ENCODE measurements around the gene ENDOG. TPM values are rescaled to one million over a fixed set of nuclear protein-coding genes. Genes with fewer than 3 reads are reported as not detected.
A peak's percentile ranks its signal among the peaks of the same experiment; 100 is the strongest.
"Not testable (repeated sequence)": the region's sequence is repeated elsewhere in the genome, so short reads cannot be mapped to it uniquely, and the experiment has no call there.

ENDOG gene
- 18.3 TPM for total RNA-seq
- long read RNA-seq, partial matches to known transcripts: 1 of 4 reads
- long read RNA-seq, other reads (novel, unspliced or antisense): 1 of 4 reads

DNA sequence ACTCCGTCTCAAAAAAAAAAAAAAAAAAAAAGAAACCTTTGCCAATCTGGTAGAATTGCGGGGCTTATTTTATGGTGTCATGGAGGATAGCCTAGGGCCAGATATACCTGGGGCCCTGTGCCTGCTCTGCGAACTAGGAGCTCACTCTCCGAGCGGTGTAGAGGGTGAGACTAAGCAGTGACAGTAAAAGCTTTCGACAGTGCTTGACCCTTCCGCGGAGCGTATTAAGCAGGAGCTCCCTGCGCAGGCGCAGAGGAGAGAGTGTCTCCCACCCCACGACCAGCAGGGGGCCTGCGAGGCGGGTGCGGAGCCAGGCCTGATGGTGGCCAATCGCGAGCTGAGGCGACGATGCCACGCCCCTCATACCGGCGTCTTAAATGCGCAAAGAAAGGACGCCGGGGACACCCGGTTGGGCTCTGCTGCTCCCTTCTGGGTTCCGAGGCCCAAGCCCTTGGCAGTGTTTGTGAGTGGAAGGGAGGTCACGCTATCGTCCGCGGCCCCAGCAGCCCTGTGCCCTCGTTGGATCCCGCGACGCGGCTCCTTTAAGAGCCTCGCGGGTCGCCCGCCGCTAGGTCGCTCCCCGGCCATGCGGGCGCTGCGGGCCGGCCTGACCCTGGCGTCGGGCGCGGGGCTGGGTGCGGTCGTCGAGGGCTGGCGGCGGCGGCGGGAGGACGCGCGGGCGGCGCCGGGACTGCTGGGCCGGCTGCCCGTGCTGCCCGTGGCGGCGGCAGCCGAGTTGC, at the start of gene ENDOG:
Gene ENDOG, plus strand, starts transcription at position 402 of the 740 bp plus-strand sequence. Its CDS starts 185 bp downstream, at position 587.
- peak; percentile 99 for DNase-seq (ENCODE audit: low spot score)

DNA sequence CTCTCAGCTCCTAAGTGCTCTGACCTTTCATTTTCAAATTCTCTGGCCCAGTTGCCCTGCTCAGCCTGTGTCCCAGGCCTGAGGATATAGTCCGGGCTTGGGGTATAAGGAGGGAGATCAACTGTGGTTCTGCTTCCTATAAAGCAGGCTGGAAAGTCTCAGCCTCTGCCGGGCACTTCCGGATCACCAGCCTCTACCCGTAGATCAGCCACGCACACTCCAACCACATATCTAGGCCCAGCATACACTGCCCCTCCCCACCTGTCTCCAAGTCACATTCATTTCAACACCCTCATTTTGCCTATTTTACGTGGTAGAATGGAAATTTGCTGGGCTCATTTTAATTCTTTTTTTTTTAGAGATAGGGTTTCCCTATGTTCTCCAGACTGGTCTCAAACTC, 49.7 kb upstream of the ENDOG start:
- no peak for DNase-seq (ENCODE audit: low spot score)

DNA sequence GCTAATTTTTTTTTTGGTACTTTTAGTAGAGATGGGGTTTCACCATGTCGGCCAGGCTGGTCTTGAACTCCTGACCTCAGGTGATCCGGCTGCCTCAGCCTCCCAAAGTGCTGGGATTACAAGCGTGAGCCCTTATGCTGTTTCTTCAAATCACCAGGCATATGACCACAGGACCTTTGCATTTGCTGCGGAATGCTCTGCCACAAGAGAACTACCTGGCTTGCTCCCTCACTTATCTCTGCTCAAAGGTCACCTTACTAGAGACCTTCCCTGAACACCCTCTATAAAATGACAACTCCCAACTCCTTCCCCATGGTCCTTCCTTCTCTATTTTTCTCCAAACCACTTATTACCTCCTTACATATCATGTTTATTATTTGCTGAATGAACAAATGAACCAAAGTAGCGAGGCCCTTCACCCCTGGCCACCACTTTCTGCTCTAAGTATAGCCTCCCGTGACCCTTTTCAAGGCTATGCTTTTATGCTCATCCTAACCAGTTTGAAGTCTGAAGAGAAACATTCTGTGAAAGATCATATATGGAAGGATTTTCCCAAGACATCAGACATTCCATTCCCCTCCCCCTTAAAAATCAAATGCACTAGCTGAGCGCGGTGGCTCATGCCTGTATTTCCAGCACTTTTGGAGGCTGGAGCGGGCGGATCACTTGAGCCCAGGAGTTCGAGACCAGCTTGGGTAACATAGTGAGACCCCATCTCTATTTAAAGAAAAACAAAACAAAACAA, 47.8 kb upstream of the ENDOG start:
- no peak for DNase-seq (ENCODE audit: low spot score)

DNA sequence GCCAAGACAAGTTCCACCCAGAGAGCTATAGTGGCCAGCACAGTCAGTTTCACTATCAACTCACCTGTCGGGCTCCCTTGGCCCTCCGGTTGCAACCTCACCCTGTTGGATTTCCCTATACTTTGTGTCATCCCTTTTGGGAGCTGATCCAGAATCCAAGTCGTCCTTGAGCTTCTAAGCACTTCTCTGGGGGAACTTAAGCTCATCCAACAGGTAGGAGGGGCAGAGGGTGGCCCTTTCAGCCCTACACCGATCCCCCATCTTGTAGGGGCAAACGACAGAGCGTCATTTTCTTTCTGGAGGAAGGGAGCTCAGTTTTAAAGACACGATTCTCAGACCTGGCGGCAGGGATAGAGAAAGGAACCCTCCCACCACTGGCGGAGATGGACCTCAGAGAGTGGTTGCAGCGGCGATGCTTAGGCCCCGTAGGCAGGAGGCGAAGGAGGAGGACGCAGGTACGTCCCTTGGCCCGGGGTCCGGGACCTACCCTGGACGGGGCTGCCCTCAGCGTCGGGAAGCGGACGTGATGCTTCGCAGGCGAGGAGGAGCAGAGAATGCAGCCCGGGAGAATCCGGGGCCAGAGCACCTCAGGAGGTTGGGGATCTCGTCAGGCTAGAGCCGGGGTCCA, 47.1 kb upstream of the ENDOG start:
- no peak for DNase-seq (ENCODE audit: low spot score)

DNA sequence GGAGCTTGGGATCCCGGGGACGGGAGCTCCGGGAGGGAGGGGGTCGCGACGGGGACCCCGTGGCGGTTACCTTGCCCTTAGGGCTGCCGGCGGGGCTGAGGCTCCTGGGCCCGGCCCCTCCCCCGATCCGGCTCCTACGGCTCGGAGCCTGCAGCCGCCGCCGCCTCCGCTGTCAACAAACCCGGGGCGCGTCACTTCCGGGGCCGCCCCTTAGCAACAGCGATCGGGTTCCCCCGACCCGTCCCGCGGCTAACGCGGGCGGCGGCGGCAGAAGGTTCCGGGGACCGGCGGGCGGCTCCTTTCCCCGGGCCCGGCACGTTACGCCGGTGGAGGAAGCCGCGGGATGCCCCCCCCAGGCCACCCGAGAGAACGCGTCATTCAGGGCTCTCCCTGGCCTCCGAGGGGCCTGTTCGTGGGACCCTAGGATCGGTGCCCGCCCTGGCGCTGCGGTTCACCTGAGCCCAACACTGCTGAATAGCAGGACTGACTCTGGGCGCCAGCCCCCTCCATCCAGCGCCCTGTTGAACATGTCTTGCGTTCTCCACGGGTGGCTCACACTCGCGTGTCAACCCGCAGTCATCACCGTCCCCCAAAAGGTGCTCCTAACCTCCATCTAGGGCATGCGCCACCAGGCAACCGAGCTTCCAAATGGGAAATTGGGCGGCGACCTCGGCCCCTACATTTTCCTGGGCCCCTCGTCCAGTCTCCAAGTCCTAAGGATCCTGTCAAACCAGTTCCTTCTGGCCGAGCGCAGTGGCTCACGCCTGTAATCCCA, 46.4 kb upstream of the ENDOG start, which contains the start of gene ZER1:
Gene ZER1, minus strand, starts transcription at position 183 of the 775 bp plus-strand sequence. CDS start 16,362 bp downstream, outside the sequence.
- DNase-seq (ENCODE audit: low spot score): peak; percentile 98

- no peak for DNase-seq (ENCODE audit: low spot score)
Measured at GRCh38 chr9:128773049-128773448, 45.3 kb upstream of the ENDOG start.

GRCh38 chr9:128774804-128775203, 43.5 kb upstream of the ENDOG start:
- DNase-seq (ENCODE audit: low spot score): no peak

GRCh38 chr9:128780093-128780492, 38.2 kb upstream of the ENDOG start:
- not testable (repeated sequence) for DNase-seq (ENCODE audit: low spot score)

DNA sequence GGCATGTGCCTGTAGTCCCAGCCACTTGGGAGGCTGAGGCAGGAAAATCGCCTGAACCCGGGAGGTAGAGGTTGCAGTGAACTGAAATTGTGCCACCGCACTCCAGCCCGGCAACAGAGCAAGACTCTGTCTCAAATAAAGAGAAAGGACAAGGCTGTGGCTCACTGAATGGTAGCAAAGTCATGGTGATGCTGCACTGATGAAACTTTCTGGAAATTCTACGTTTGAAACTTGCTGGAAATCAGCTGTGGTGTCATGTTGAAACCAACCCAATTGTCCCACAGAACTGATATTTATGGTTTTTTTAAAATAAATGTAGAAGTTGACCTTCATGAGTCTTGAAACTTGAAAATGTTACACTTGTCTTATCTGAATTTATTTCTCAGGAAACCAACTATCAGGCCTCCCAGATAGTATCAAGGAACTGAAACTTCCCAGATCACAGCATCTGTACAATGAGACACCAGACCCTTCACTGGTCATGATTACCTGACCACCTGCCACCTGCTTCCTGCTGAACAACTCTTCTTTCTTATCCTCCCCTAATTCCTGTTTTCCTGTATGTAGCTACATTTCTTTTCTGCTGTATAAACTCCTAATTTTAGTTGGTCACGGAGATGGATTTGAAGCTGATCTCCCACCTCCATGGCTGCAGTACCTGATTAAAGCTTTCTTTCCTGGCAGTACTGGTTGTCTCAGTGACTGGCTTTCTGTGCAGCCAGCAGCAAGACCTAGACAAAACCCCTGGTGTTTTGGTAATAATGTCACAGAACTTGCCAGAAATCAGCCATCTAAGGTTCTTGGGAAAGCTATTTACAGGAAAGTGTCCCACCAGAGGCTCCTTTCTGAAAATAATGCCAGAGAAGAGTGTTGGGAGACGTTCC, 36.9 kb upstream of the ENDOG start:
- no peak for DNase-seq (ENCODE audit: low spot score)

DNA sequence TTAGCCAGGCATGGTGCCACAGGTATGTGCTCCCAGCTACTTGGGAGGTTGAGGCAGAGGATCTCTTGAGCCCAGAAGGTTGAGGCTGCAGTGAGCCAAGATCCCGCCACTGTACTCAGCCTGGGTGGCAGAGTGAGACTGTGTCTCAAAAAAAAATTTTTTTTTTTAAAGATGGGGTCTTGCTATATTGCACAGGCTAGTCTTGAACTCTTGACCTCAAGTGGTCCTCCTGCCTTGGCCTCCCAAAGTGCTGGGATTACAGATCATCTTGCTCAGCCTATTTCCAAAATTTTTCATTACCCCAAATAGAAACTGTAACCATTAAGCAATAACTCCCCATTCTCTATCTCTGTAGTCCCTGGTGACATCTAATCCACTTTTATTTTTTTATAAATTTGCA, 35.6 kb upstream of the ENDOG start:
- no peak for DNase-seq (ENCODE audit: low spot score)

DNA sequence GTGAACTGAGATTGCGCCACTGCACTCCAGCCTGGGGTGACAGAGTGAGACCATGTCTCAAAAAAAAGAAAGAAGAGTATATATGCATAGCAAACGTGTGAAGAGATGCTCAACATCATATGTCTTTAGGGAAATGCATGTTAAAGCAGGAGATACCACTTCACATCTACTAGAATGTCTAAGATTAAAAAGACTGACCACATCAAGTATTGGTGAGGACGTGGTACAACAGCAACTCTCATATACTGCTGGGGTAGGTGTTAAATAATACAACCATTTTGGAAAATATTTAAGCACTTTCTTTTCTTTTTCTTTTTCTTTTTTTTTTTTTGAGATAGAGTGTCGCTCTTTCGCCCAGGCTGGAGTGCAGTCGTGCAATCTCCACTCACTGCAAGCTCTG, 32.9 kb upstream of the ENDOG start:
- no peak for DNase-seq (ENCODE audit: low spot score)

DNA sequence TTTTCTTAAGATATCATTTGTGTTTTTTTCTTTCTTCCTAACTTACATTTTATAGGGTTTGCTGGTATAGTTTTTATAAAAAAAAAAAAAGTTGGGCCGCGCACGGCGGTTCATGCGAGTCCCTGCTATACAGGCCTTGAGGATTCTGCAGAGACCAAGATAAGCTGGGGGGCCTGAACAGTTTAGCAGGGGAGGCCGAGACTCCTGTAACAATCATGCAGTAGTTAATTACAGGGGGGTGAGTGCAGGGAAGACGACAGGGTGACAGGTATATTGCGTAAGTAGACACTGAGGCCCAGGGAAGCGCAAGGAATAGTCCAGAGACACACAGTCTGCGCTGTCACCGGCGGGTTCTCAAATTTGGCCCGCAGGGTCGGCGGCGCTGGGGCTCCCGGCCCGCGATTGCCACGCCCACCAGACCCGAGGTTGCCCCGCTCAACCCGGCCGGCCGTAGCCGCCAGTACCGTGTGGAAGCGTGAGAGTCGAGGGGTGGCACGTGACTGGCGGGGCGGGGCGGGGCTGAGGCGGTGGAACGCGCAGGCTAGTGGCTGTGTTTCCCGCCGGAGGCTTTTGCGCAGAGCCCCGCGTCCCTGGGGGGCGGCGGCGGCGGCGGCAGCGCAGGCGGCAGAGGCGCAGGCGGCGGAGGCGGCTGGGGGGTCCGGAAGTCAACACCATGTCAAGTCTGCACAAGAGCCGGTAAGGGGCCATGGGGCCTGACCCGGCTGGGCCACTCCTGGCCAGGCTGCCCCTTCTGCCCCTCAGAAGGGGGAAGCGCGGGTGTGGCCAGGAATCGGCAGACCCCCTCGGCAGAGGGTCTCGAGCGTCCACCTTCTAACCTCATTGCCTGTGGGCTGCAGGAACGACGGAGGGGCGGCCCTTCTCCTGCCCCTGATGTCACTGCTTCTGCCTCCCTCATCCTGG, 31.4 kb upstream of the ENDOG start, which contains the start of gene TBC1D13:
Gene TBC1D13, plus strand, starts transcription at position 573 of the 921 bp plus-strand sequence. Its CDS starts 101 bp downstream, at position 674.
- peak; percentile 96 for DNase-seq (ENCODE audit: low spot score)

DNA sequence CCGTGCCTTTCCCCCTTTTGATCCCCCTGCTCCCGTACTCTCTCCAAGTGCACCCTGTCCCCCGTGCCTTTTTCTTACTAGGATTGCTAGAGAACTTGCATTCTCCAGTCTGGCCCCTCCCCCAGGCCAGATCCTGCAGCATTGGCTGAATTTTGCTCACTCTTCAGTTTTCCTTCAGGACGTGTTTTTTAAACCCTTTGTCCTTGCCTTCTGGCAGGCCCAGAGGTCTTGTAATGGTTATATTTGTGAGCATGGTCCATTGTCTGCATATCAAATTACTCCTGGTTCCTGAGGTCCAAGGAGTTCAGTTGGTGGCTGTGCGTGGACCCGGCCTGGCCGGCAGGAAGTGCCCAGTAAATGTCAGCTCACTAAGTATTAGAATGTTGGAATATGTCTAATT, 30.6 kb upstream of the ENDOG start:
- DNase-seq (ENCODE audit: low spot score): no peak

- no peak for DNase-seq (ENCODE audit: low spot score)
Measured at GRCh38 chr9:128788445-128788844, 29.9 kb upstream of the ENDOG start.

DNA sequence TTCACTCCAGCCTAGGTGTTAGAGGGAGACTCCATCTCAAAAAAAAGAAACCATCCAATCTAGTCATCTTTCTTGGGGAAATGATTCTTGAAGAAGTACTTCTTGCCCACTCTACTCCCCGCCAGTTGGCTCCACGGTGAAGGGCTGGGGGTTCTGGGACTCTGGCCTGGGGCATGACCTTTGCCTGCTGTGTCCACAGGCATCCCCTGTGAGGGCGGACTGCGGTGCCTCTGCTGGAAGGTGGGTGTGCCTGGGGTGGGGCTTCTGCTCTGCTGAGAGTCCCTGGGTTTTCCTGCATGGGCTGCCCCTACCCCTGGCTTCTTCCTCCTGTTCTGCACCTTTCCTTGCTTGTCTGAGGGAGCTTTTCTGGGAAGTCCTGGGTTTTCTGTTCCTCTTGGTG, 27.8 kb upstream of the ENDOG start:
- no peak for DNase-seq (ENCODE audit: low spot score)

DNA sequence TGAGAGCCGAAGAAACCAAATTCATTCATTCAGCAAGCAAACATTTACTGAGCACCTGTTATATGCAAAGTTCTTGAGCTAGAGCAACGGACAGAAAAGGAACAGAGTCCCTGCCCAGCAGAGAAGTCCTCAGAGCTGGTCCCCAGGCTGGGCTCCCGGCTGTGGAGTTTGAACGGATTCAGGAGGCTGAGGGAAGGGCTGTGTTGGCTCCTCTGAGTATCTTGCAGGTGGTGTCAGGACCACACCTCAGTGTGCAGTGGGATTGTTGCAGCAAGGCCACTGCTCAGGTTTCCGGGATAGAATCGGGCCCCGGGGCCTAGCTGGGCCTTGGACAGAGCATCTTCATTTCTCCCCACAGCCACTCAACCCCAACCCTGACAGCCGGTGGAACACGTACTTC, 26.2 kb upstream of the ENDOG start:
- DNase-seq (ENCODE audit: low spot score): no peak

DNA sequence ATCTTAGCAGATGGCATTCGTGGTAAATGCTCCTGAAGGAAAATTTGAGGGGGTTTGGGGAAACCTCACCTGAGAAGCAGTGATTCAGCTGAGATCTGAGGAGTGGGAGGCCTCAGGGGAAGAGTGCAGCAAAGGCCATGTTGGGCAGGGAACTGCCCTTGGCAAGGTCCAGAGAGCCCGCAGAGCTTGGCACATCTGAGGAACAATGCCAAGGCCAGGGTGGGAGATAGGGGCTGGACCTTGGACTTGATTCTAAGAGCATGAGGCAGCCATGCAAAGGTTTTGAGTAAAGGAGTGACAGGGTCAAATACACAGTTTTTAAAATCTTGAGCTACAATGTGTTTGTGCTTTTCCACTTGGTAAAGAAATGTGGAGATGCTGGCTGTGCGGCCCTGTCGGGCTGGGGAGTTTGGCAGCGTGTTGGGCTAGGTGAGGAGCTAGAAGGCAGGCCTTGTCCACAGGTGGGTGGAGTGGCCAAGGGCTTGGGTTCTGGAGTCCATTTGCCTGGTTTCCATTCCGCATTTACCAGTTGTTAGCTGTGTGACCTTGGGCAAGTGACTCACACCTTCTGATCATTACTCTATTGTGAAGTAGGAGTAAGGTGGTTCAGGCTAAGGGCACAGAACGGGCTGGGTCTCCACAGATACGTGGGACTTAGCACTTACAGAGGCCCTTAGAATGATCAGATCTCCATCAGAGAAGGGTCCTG, 25.2 kb upstream of the ENDOG start:
- no peak for DNase-seq (ENCODE audit: low spot score)

- DNase-seq (ENCODE audit: low spot score): not testable (repeated sequence)
Measured at GRCh38 chr9:128794961-128795360, 23.3 kb upstream of the ENDOG start.
